GM12875 (cell line): ENCODE results near the gene SYNDIG1.

ENCODE experiments used
- H3K4me3 ChIP-seq: one replicate; pipeline ENCODE4 v1.5.1; 2011; ENCODE audit warnings: low read depth, low read length, control low read depth
- CTCF ChIP-seq: IDR thresholded peaks from 2 replicates; pipeline ENCODE4 v1.5.1; 2011; ENCODE audit warnings: low read depth, mild to moderate bottlenecking, control low read depth, inconsistent platforms, low read length, moderate library complexity, borderline replicate concordance; ENCODE audit not compliant: insufficient read depth

The SYNDIG1 gene

GRCh38 chr20:24577271-24577909 lies 108.0 kb downstream of the SYNDIG1 start:
- no peak for TF ChIP-seq CTCF
- H3K4me3 ChIP-seq: no peak overlapping the region

- H3K4me3 ChIP-seq: no peak overlapping the region
- TF ChIP-seq CTCF: no peak
These were observed 109.4 kb downstream of the SYNDIG1 start for GRCh38 chr20:24578567-24579415.

- TF ChIP-seq CTCF: no peak
- no peak overlapping the region for H3K4me3 ChIP-seq
These were observed 110.0 kb downstream of the SYNDIG1 start for GRCh38 chr20:24579475-24579874.

- TF ChIP-seq CTCF: no peak
- H3K4me3 ChIP-seq: no peak overlapping the region
These were observed 110.6 kb downstream of the SYNDIG1 start for GRCh38 chr20:24580006-24580405.

GRCh38 chr20:24580855-24581254 lies 111.4 kb downstream of the SYNDIG1 start:
- no peak overlapping the region for H3K4me3 ChIP-seq
- no peak for TF ChIP-seq CTCF

- no peak for TF ChIP-seq CTCF
- no peak overlapping the region for H3K4me3 ChIP-seq
These were observed 112.2 kb downstream of the SYNDIG1 start for GRCh38 chr20:24581443-24582170.
